IMR-90 (cell line): Measurements from ENCODE around the gene MTA2.

Experiments
- BHLHE40 ChIP-seq: fragments of 150-350 bp; IDR thresholded peaks from 2 replicates; pipeline ENCODE4 v1.6.1; 2016; ENCODE audit warnings: mild to moderate bottlenecking, low read depth, low read length
- CEBPB ChIP-seq: IDR thresholded peaks from 2 replicates; pipeline ENCODE4 v1.6.1; 2012; ENCODE audit warnings: low read depth, low read length, improper control_type of control experiment
- CHD1 ChIP-seq: IDR thresholded peaks from 2 replicates; pipeline ENCODE4 v1.6.1; 2012; ENCODE audit warnings: low read depth, low read length, improper control_type of control experiment
- FOS ChIP-seq: fragments of 150-350 bp; IDR thresholded peaks from 2 replicates; pipeline ENCODE4 v1.6.1; 2016; ENCODE audit warnings: low read depth, low read length
- MAZ ChIP-seq: IDR thresholded peaks from 2 replicates; pipeline ENCODE4 v1.6.1; 2012; ENCODE audit warnings: low read depth, mild to moderate bottlenecking, low read length, improper control_type of control experiment, moderate library complexity, borderline replicate concordance
- MXI1 ChIP-seq: IDR thresholded peaks from 2 replicates; pipeline ENCODE4 v1.6.1; 2012; ENCODE audit warnings: low read depth, mild to moderate bottlenecking, low read length, moderate library complexity, borderline replicate concordance
- POLR2A ChIP-seq: IDR thresholded peaks from 2 replicates; pipeline ENCODE4 v1.6.1; 2012; ENCODE audit warnings: mild to moderate bottlenecking, low read depth, low read length
- RAD21 ChIP-seq: IDR thresholded peaks from 2 replicates; pipeline ENCODE4 v1.6.1; 2012; ENCODE audit warnings: low read length, improper control_type of control experiment
- RCOR1 ChIP-seq: IDR thresholded peaks from 2 replicates; pipeline ENCODE4 v1.6.1; 2012; ENCODE audit warnings: mild to moderate bottlenecking, low read length, improper control_type of control experiment; ENCODE audit not compliant: insufficient replicate concordance
- RFX5 ChIP-seq: IDR thresholded peaks from 2 replicates; pipeline ENCODE4 v1.8.0; 2012; ENCODE audit warnings: low read depth, mild to moderate bottlenecking, low read length, moderate library complexity
- SMC3 ChIP-seq: fragments of 150-350 bp; IDR thresholded peaks from 2 replicates; pipeline ENCODE4 v1.6.1; 2016; ENCODE audit warnings: low read depth, mild to moderate bottlenecking, antibody characterized with exemption, low read length, moderate library complexity
- TF ChIP-seq, protein P1 (sequence below): conservative IDR thresholded peaks from 2 replicates; pipeline ENCODE4 v1.5.1; 2012; ENCODE audit warnings: mild to moderate bottlenecking, low read depth, low read length, improper control_type of control experiment
- TF ChIP-seq, protein P2 (sequence below): fragments of 150-350 bp; IDR thresholded peaks from 2 replicates; pipeline ENCODE4 v1.6.1; 2017; ENCODE audit warnings: mild to moderate bottlenecking, antibody characterized with exemption, low read length, low read depth
- TF ChIP-seq, protein P3 (sequence below): fragments of 150-350 bp; IDR thresholded peaks from 2 replicates; pipeline ENCODE4 v1.6.1; 2016; ENCODE audit warnings: low read depth, mild to moderate bottlenecking, low read length, moderate library complexity, borderline replicate concordance

DNA sequence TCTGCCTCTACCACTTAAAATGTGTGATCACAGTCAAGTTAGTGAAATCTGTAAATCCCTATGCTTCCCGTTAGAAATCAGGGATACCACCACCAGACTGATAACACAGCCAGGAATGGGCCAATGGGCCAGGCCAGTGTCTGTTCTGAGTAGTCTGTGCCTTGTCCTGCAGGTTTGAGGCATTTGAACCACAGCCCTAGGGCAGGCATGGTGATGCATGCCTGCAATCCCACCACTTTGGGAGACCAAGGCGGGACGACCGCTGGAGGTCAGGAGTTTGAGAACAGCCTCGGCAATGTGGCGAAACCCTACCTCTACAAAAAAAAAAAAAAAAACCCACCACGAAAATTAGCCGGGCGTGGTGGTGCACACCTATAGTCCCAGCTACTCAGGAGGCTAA is 43.0 kb downstream of the MTA2 start:
- TF ChIP-seq SMC3 (no peak), POLR2A (no peak), RAD21 (no peak), MXI1 (no peak), FOS (no peak), RFX5 (no peak), BHLHE40 (no peak), CEBPB (no peak), RCOR1 (no peak), CHD1 (no peak), MAZ (no peak)
- TF ChIP-seq, protein P1, sequence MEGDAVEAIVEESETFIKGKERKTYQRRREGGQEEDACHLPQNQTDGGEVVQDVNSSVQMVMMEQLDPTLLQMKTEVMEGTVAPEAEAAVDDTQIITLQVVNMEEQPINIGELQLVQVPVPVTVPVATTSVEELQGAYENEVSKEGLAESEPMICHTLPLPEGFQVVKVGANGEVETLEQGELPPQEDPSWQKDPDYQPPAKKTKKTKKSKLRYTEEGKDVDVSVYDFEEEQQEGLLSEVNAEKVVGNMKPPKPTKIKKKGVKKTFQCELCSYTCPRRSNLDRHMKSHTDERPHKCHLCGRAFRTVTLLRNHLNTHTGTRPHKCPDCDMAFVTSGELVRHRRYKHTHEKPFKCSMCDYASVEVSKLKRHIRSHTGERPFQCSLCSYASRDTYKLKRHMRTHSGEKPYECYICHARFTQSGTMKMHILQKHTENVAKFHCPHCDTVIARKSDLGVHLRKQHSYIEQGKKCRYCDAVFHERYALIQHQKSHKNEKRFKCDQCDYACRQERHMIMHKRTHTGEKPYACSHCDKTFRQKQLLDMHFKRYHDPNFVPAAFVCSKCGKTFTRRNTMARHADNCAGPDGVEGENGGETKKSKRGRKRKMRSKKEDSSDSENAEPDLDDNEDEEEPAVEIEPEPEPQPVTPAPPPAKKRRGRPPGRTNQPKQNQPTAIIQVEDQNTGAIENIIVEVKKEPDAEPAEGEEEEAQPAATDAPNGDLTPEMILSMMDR: no peak
- TF ChIP-seq, protein P2, sequence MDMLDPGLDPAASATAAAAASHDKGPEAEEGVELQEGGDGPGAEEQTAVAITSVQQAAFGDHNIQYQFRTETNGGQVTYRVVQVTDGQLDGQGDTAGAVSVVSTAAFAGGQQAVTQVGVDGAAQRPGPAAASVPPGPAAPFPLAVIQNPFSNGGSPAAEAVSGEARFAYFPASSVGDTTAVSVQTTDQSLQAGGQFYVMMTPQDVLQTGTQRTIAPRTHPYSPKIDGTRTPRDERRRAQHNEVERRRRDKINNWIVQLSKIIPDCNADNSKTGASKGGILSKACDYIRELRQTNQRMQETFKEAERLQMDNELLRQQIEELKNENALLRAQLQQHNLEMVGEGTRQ: no peak
- TF ChIP-seq, protein P3, sequence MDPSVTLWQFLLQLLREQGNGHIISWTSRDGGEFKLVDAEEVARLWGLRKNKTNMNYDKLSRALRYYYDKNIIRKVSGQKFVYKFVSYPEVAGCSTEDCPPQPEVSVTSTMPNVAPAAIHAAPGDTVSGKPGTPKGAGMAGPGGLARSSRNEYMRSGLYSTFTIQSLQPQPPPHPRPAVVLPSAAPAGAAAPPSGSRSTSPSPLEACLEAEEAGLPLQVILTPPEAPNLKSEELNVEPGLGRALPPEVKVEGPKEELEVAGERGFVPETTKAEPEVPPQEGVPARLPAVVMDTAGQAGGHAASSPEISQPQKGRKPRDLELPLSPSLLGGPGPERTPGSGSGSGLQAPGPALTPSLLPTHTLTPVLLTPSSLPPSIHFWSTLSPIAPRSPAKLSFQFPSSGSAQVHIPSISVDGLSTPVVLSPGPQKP: no peak
